H1 (cell line): ENCODE results near the gene DCBLD1. TPM values are rescaled to one million over a fixed set of nuclear protein-coding genes. Genes with fewer than 3 reads are reported as not detected.

Experiments used
- CTCF ChIA-PET: fragments of 300-600 bp; sonication (Branson Sonifier 250); formaldehyde crosslinking; loops from one replicate; lab custom pipeline; 2021; ENCODE audit not compliant: partially characterized antibody; lab: Charles Lee
- POLR2A ChIA-PET: fragments of 300-600 bp; sonication (Branson Sonifier 250); formaldehyde crosslinking; loops from one replicate; lab custom pipeline; 2021; ENCODE audit warnings: inconsistent platforms; ENCODE audit not compliant: partially characterized antibody; lab: Charles Lee
- DNase-seq, 2 experiments: peaks; one replicate each; pipeline versions ENCODE4 v3.0.0 to v3.0.0-alpha.2; 2010 to 2022; ENCODE audit warnings: low spot score in 2 of 2, low read depth in 1 of 2, mixed read lengths in 1 of 2
- FAIRE-seq: peaks from 2 replicates; lab custom pipeline; 2011; peaks lifted over from hg19 to GRCh38; lab: Jason Lieb, UNC
- H2AFZ ChIP-seq: 2 replicates; pipeline ENCODE4 v1.8.1; 2012; ENCODE audit warnings: low read length, inconsistent platforms
- H2AK5ac ChIP-seq: 2 replicates; pipeline ENCODE4 v1.6.1; 2013; ENCODE audit warnings: low read depth, low read length
- H2BK120ac ChIP-seq: replicated peaks from 2 replicates; pipeline ENCODE3; 2013; ENCODE audit warnings: low read depth, low read length, inconsistent platforms
- H2BK12ac ChIP-seq: 2 replicates; pipeline ENCODE4 v1.6.1; 2013; ENCODE audit warnings: low read depth, low read length
- H2BK15ac ChIP-seq: 2 replicates; pipeline ENCODE4 v1.6.1; 2013; ENCODE audit warnings: low read length
- H2BK20ac ChIP-seq: 2 replicates; pipeline ENCODE4 v1.6.1; 2013; ENCODE audit warnings: low read length
- H2BK5ac ChIP-seq: 2 replicates; pipeline ENCODE4 v1.6.1; 2013; ENCODE audit warnings: low read depth, low read length
- H3K14ac ChIP-seq: 2 replicates; pipeline ENCODE4 v1.6.1; 2013; ENCODE audit warnings: inconsistent platforms; ENCODE audit not compliant: insufficient read length
- H3K18ac ChIP-seq: 2 replicates; pipeline ENCODE4 v1.6.1; 2013; ENCODE audit warnings: low read length; ENCODE audit errors: extremely low read depth
- H3K23ac ChIP-seq: 2 replicates; pipeline ENCODE4 v1.6.1; 2013; ENCODE audit warnings: inconsistent platforms; ENCODE audit not compliant: insufficient read length
- H3K23me2 ChIP-seq: 2 replicates; pipeline ENCODE4 v1.6.1; 2013; ENCODE audit warnings: low read depth, low read length
- H3K27ac ChIP-seq: 2 replicates; pipeline ENCODE4 v1.6.1; 2011; ENCODE audit warnings: low read depth, low read length, inconsistent platforms
- H3K27me3 ChIP-seq, 4 experiments: replicated peaks in 1 of 4; 1 replicate in 1 of 4; 2 replicates in 3 of 4; pipeline versions ENCODE4 v1.6.1 to v1.8.1; 2011 to 2013; ENCODE audit warnings: low read length in 3 of 4, mild to moderate bottlenecking in 3 of 4, inconsistent platforms in 2 of 4, mixed read lengths in 2 of 4, moderate library complexity in 1 of 4; ENCODE audit not compliant: control insufficient read depth in 3 of 4, insufficient read depth in 3 of 4; ENCODE audit errors: extremely low read depth in 1 of 4
- H3K36me3 ChIP-seq, 4 experiments: 2 replicates each; pipeline versions ENCODE4 v1.6.1 to v1.8.1; 2011 to 2013; ENCODE audit warnings: mild to moderate bottlenecking in 4 of 4, low read length in 3 of 4, moderate library complexity in 2 of 4, control low read depth in 1 of 4, inconsistent platforms in 1 of 4; ENCODE audit not compliant: insufficient read depth in 4 of 4, control insufficient read depth in 2 of 4
- H3K4ac ChIP-seq: replicated peaks from 2 replicates; pipeline ENCODE3; 2013; ENCODE audit warnings: low read length, low read depth, mixed read lengths, inconsistent platforms; ENCODE audit not compliant: insufficient read length
- H3K4me1 ChIP-seq, 4 experiments: replicated peaks in 1 of 4; 1 replicate in 1 of 4; 2 replicates in 3 of 4; pipeline versions ENCODE4 v1.6.1 to v1.8.1; 2011 to 2013; ENCODE audit warnings: low read length in 3 of 4, inconsistent platforms in 2 of 4, mixed read lengths in 1 of 4; ENCODE audit not compliant: insufficient read depth in 4 of 4, control insufficient read depth in 3 of 4
- H3K4me2 ChIP-seq, 2 experiments: 2 replicates each; pipeline versions ENCODE4 v1.6.1 to v1.8.1; 2011 to 2013; ENCODE audit warnings: low read depth in 2 of 2, low read length in 2 of 2, control low read depth in 1 of 2, inconsistent platforms in 1 of 2, mild to moderate bottlenecking in 1 of 2; ENCODE audit not compliant: insufficient read depth in 1 of 2
- H3K4me3 ChIP-seq, 4 experiments: fragments of 200-600, 300-600 bp in 1 of 4; sonication (generic), shearing (Covaris generic), sonication (Bioruptor Twin) in 1 of 4; 2 replicates each; pipeline versions ENCODE4 v1.5.1 to v1.8.1; 2011 to 2016; ENCODE audit warnings: low read length in 4 of 4, low read depth in 3 of 4, control low read depth in 2 of 4, inconsistent platforms in 2 of 4, mild to moderate bottlenecking in 2 of 4, mixed read lengths in 1 of 4, moderate library complexity in 1 of 4; ENCODE audit not compliant: insufficient read depth in 2 of 4; ENCODE audit errors: extremely low read depth in 1 of 4
- H3K56ac ChIP-seq: replicated peaks from 2 replicates; pipeline ENCODE3; 2013; ENCODE audit warnings: low read depth, mild to moderate bottlenecking, mixed read lengths, low read length, inconsistent platforms; ENCODE audit not compliant: insufficient read length
- H3K79me1 ChIP-seq: 2 replicates; pipeline ENCODE4 v1.6.1; 2013; ENCODE audit warnings: low read depth, low read length, control low read depth
- H3K79me2 ChIP-seq, 2 experiments: 2 replicates each; pipeline versions ENCODE4 v1.6.1 to v1.8.1; 2012 to 2013; ENCODE audit warnings: low read length in 2 of 2, mild to moderate bottlenecking in 2 of 2, inconsistent platforms in 1 of 2; ENCODE audit not compliant: insufficient read depth in 2 of 2, control insufficient read depth in 1 of 2
- H3K9ac ChIP-seq, 4 experiments: replicated peaks in 1 of 4; 1 replicate in 1 of 4; 2 replicates in 3 of 4; pipeline versions ENCODE4 v1.6.1 to v1.8.1; 2011 to 2013; ENCODE audit warnings: low read depth in 3 of 4, low read length in 3 of 4, control low read depth in 2 of 4, mild to moderate bottlenecking in 2 of 4, moderate library complexity in 2 of 4, inconsistent platforms in 1 of 4; ENCODE audit errors: extremely low read depth in 1 of 4
- H3K9me3 ChIP-seq, 2 experiments: 2 replicates each; pipeline versions ENCODE4 v1.6.1 to v1.8.1; 2012 to 2013; ENCODE audit warnings: mild to moderate bottlenecking in 2 of 2, moderate library complexity in 2 of 2, control low read depth in 1 of 2, inconsistent platforms in 1 of 2, low read depth in 1 of 2, low read length in 1 of 2, mixed read lengths in 1 of 2; ENCODE audit not compliant: insufficient read depth in 2 of 2
- H4K20me1 ChIP-seq, 2 experiments: replicated peaks in 1 of 2; 2 replicates each; pipeline versions ENCODE3 to v1.8.1; 2011 to 2013; ENCODE audit warnings: inconsistent platforms in 2 of 2, low read length in 2 of 2, mild to moderate bottlenecking in 1 of 2; ENCODE audit not compliant: insufficient read depth in 2 of 2, control insufficient read depth in 1 of 2
- H4K5ac ChIP-seq: 2 replicates; pipeline ENCODE4 v1.6.1; 2013; ENCODE audit warnings: low read length, low read depth, mixed read lengths, inconsistent platforms; ENCODE audit not compliant: insufficient read length
- H4K8ac ChIP-seq: 2 replicates; pipeline ENCODE4 v1.8.0; 2013; ENCODE audit warnings: mild to moderate bottlenecking, moderate library complexity, low read length, inconsistent platforms; ENCODE audit not compliant: insufficient read depth; ENCODE audit errors: extremely low read depth
- H4K91ac ChIP-seq: replicated peaks from 2 replicates; pipeline ENCODE3; 2013; ENCODE audit warnings: low read length, mixed read lengths, inconsistent platforms; ENCODE audit not compliant: insufficient read length
- BCL11A ChIP-seq, 2 experiments: IDR thresholded peaks; one replicate each; pipeline ENCODE4 v1.6.1; 2011; ENCODE audit warnings: low read depth in 2 of 2, low read length in 2 of 2, mild to moderate bottlenecking in 2 of 2
- NANOG ChIP-seq: IDR thresholded peaks from 2 replicates; pipeline ENCODE4 v1.6.1; 2011; ENCODE audit warnings: low read length, low read depth, mild to moderate bottlenecking, inconsistent platforms; ENCODE audit not compliant: insufficient read depth, poor library complexity, severe bottlenecking
- PHF8 ChIP-seq: fragments of 200-600 bp; sonication (generic); conservative IDR thresholded peaks from 2 replicates; pipeline ENCODE4 v1.7.1; 2012; ENCODE audit warnings: low read depth, mild to moderate bottlenecking, inconsistent platforms, low read length, moderate library complexity
- POLR2A ChIP-seq, 2 experiments: IDR thresholded peaks; 1 replicate in 1 of 2; 2 replicates in 1 of 2; pipeline ENCODE4 v1.6.1; 2011; ENCODE audit warnings: low read depth in 2 of 2, low read length in 2 of 2, mild to moderate bottlenecking in 2 of 2; ENCODE audit errors: control extremely low read depth in 1 of 2
- RFX5 ChIP-seq: IDR thresholded peaks from 2 replicates; pipeline ENCODE4 v1.6.1; 2011; ENCODE audit warnings: low read depth, low read length, improper control_type of control experiment, borderline replicate concordance
- WGBS, 2 experiments: shearing (Covaris generic) in 1 of 2; methylation state at CpG; one replicate each; pipeline versions ENCODE4 v1.1.6 to v1.1.7; 2013 to 2015; ENCODE audit warnings: low lambda C conversion rate in 2 of 2, mixed read lengths in 2 of 2, inconsistent platforms in 1 of 2, low coverage in 1 of 2, missing lambda C conversion rate in 1 of 2; ENCODE audit not compliant: insufficient replicate concordance in 2 of 2, insufficient coverage in 1 of 2, insufficient read length in 1 of 2; ENCODE audit errors: extremely low coverage in 1 of 2, missing lambda C conversion rate in 1 of 2; 5-methylcytosine and 5-hydroxymethylcytosine counted together
- polyA plus RNA-seq, 7 experiments: library from polyadenylated mRNA; depleted of rRNA in 3 of 7; stranded (reverse) in 5 of 7; unstranded in 2 of 7; fragments of >200 nt in 5 of 7; fragments of 200-250 nt in 2 of 7; gene quantifications; 1 replicate in 5 of 7; 2 replicates in 1 of 7; 4 replicates in 1 of 7; pipeline versions ENCODE4 v1.2.1 to v1.2.3, GENCODE V29; 2011 to 2013; ENCODE audit warnings: missing spikeins in 2 of 7, mixed read lengths in 2 of 7
- total RNA-seq: library from RNA; stranded (reverse); fragmentation: NEBNext Ultra II Directional; extraction: Animal tissue kit (Norgen Biotek cat#: 25700); gene quantifications from 2 replicates; pipeline ENCODE4 v1.2.1, GENCODE V29; 2021

Gene DCBLD1
- total and polyA plus RNA-seq, 2 of the 8 experiments (the other 6 are each of a cell fraction or from before 2014, with no cell fraction given), result 3.9 to 11.2 TPM

- Histone ChIP-seq H2AK5ac (no peak overlapping the region), H4K8ac (no peak overlapping the region), H3K9ac (no peak overlapping the region), H2BK5ac (no peak overlapping the region), H4K91ac (no peak overlapping the region), H3K9me3 (peaks cover 5 to 8% of the 10 kb centered on the region in 2 experiments; a peak in 2 of 4 replicates), H2BK20ac (no peak overlapping the region), H3K36me3 (peaks cover 0 to 3% (median 0%) of the 10 kb centered on the region in 4 experiments; a peak in 2 of 8 replicates), H3K4me1 (peaks cover 7 to 10% (median 8%) of the 10 kb centered on the region in 4 experiments), H3K79me1 (no peaks in the 10 kb centered on the region), H3K27ac (no peak overlapping the region), H3K4ac (no peak overlapping the region), H3K23me2 (peaks cover 18% of the 10 kb centered on the region), H3K27me3 (peaks cover 0 to 27% (median 20%) of the 10 kb centered on the region in 4 experiments; a peak in 6 of 7 replicates), H3K4me3 (peak overlapping the region in 2 of 4 experiments; percentile 60 to 96; a peak in 3 of 8 replicates), H2AFZ (no peak overlapping the region), H3K79me2 (no peaks in the 10 kb centered on the region), H3K4me2 (peak overlapping the region in 1 of 2 experiments; percentile 97; a peak in 2 of 4 replicates), H2BK15ac (no peak overlapping the region), H3K56ac (no peak overlapping the region), H3K23ac (no peak overlapping the region), H3K14ac (no peak overlapping the region), H4K5ac (no peak overlapping the region), H2BK120ac (no peak overlapping the region), H2BK12ac (no peak overlapping the region), H4K20me1 (no peaks in the 10 kb centered on the region), H3K18ac (no peak overlapping the region)
- CTCF ChIA-PET, result interaction anchor here (0.7 to 8.2 kb wide), 2 partner anchors 9 to 66 kb away, joined by 3 to 58 read pairs; no protein-coding TSS in a partner anchor
- DNase-seq (no peak), FAIRE-seq (no peak)
- POLR2A ChIA-PET, result interaction anchor here (0.9 to 1.4 kb wide), 3 partner anchors 7 to 227 kb away, joined by 3 to 5 read pairs (median 3); no protein-coding TSS in a partner anchor
- 89% methylated on average over 8 of the region's 8 CpGs; no CpG with 5 or more reads in 1 of the 2 experiments for WGBS, 2 experiments
- TF ChIP-seq RFX5 (no peak), POLR2A (IDR thresholded peaks at IDR 0.05; ENCODE audit: control extremely low read depth in 1 of 2, low read depth in 2 of 2, low read length in 2 of 2) (no peak), PHF8 (no peak), NANOG (no peak), BCL11A (IDR thresholded peaks at IDR 0.05; ENCODE audit: low read depth in 2 of 2, low read length in 2 of 2) (no peak)
Measured at GRCh38 chr6:117484052-117484646, 1.7 kb downstream of the DCBLD1 start.
